Peyer's patch (tissue), 4 donors: ENCODE results near the gene SLC25A38. TPM values are rescaled to one million over a fixed set of nuclear protein-coding genes. Genes with fewer than 3 reads are reported as not detected.

Experiments
- DNase-seq, 3 donors: peaks; one replicate each; pipeline ENCODE4 v3.0.0-alpha.2; 2017 to 2019
- H3K27ac ChIP-seq, 4 donors: fragments of 200-600 bp; sonication (generic); one replicate each; pipeline ENCODE4 v1.5.1; 2016 to 2019
- H3K27me3 ChIP-seq, 2 donors: fragments of 200-600 bp; sonication (generic); one replicate each; pipeline ENCODE4 v1.5.1; 2019
- H3K36me3 ChIP-seq, 3 donors: fragments of 200-600 bp; sonication (generic); one replicate each; pipeline ENCODE4 v1.5.1; 2016 to 2019
- H3K4me1 ChIP-seq, 4 donors: fragments of 200-600 bp; sonication (generic); one replicate each; pipeline ENCODE4 v1.5.1; 2016 to 2019
- H3K4me3 ChIP-seq, 4 donors: fragments of 200-600 bp; sonication (generic); 1 replicate in 3 of 4; 2 replicates in 1 of 4; pipeline ENCODE4 v1.5.1; 2016 to 2019; ENCODE audit warnings: mild to moderate bottlenecking in 1 of 4
- H3K9me3 ChIP-seq, 4 donors: fragments of 200-600 bp; sonication (generic); one replicate each; pipeline ENCODE4 v1.5.1; 2016 to 2019; ENCODE audit warnings: mild to moderate bottlenecking in 1 of 4
- CTCF ChIP-seq, 6 experiments: fragments of 450-650 bp in 4 of 6; fragments of 200-600 bp in 2 of 6; sonication (generic) in 1 of 6; IDR thresholded peaks; one replicate each; pipeline ENCODE4 v1.5.1; 2017 to 2019; ENCODE audit warnings: antibody characterized with exemption in 6 of 6, mild to moderate bottlenecking in 3 of 6, moderate library complexity in 1 of 6
- POLR2A ChIP-seq, 2 donors: fragments of 450-650 bp; IDR thresholded peaks; one replicate each; pipeline ENCODE4 v1.5.1; 2017; ENCODE audit warnings: antibody characterized with exemption in 2 of 2, mild to moderate bottlenecking in 2 of 2, moderate library complexity in 2 of 2
- total RNA-seq, 4 donors: library from RNA; depleted of rRNA; stranded (reverse); fragments of >200 nt; gene quantifications; one replicate each; pipeline ENCODE4 v1.1.0, GENCODE V29; 2016

The SLC25A38 gene
- total RNA-seq, 4 donors from 2014 or later, result 15.8 to 35.5 (median 28.4) TPM

GRCh38 chr3:39423436-39423970, 40.3 kb downstream of the SLC25A38 start:
- no peaks in the 10 kb centered on the region for H3K9me3 ChIP-seq
- no peak for DNase-seq
- no peaks in the 10 kb centered on the region for H3K4me1 ChIP-seq
- H3K4me3 ChIP-seq, result no peak overlapping the region
- H3K36me3 ChIP-seq, result no peaks in the 10 kb centered on the region
- TF ChIP-seq POLR2A (IDR thresholded peaks at IDR 0.05) (no peak), CTCF (IDR thresholded peaks at IDR 0.05) (no peak)
- H3K27ac ChIP-seq, result no peak overlapping the region
- H3K27me3 ChIP-seq, result no peaks in the 10 kb centered on the region

GRCh38 chr3:39426312-39426711, 43.1 kb downstream of the SLC25A38 start:
- Histone ChIP-seq H3K36me3 (no peaks in the 10 kb centered on the region), H3K9me3 (no peaks in the 10 kb centered on the region), H3K27ac (no peak overlapping the region), H3K27me3 (no peaks in the 10 kb centered on the region), H3K4me3 (no peak overlapping the region), H3K4me1 (no peaks in the 10 kb centered on the region)
- TF ChIP-seq CTCF (IDR thresholded peaks at IDR 0.05) (no peak), POLR2A (IDR thresholded peaks at IDR 0.05) (no peak)
- DNase-seq, result no peak

- no peak for DNase-seq
- TF ChIP-seq POLR2A (IDR thresholded peaks at IDR 0.05) (no peak), CTCF (IDR thresholded peaks at IDR 0.05) (no peak)
Observed at GRCh38 chr3:39427506-39427905, 44.3 kb downstream of the SLC25A38 start.

GRCh38 chr3:39428745-39429201, 45.6 kb downstream of the SLC25A38 start:
- Histone ChIP-seq H3K27me3 (no peaks in the 10 kb centered on the region), H3K4me3 (no peak overlapping the region), H3K9me3 (no peaks in the 10 kb centered on the region), H3K36me3 (no peaks in the 10 kb centered on the region), H3K4me1 (no peaks in the 10 kb centered on the region), H3K27ac (no peak overlapping the region)
- no peak for TF ChIP-seq CTCF (IDR thresholded peaks at IDR 0.05)
- no peak for TF ChIP-seq POLR2A (IDR thresholded peaks at IDR 0.05)
- DNase-seq, result no peak

More at GRCh38 chr3:39427506-39427905, 44.3 kb downstream of the SLC25A38 start:
- no peak overlapping the region for H3K4me3 ChIP-seq
- no peaks in the 10 kb centered on the region for H3K4me1 ChIP-seq
- no peaks in the 10 kb centered on the region for H3K9me3 ChIP-seq
- no peaks in the 10 kb centered on the region for H3K36me3 ChIP-seq
- H3K27ac ChIP-seq, result no peak overlapping the region
- H3K27me3 ChIP-seq, result no peaks in the 10 kb centered on the region

GRCh38 chr3:39429466-39429865, 46.3 kb downstream of the SLC25A38 start:
- no peak for DNase-seq
- H3K27me3 ChIP-seq, result no peaks in the 10 kb centered on the region
- no peaks in the 10 kb centered on the region for H3K9me3 ChIP-seq
- TF ChIP-seq POLR2A (IDR thresholded peaks at IDR 0.05) (no peak), CTCF (IDR thresholded peaks at IDR 0.05) (no peak)
- H3K27ac ChIP-seq, result no peak overlapping the region
- H3K36me3 ChIP-seq, result no peaks in the 10 kb centered on the region
- no peaks in the 10 kb centered on the region for H3K4me1 ChIP-seq
- no peak overlapping the region for H3K4me3 ChIP-seq

GRCh38 chr3:39432342-39432741, 49.2 kb downstream of the SLC25A38 start:
- H3K4me3 ChIP-seq, result no peak overlapping the region
- TF ChIP-seq CTCF (IDR thresholded peaks at IDR 0.05) (no peak), POLR2A (IDR thresholded peaks at IDR 0.05) (no peak)
- no peaks in the 10 kb centered on the region for H3K36me3 ChIP-seq
- DNase-seq, result no peak
- no peaks in the 10 kb centered on the region for H3K4me1 ChIP-seq
- no peaks in the 10 kb centered on the region for H3K9me3 ChIP-seq
- no peak overlapping the region for H3K27ac ChIP-seq
- no peaks in the 10 kb centered on the region for H3K27me3 ChIP-seq
